SH-SY5Y (cell line): Measurements from ENCODE around the gene CCDC63.

Source experiments
- GATA2 ChIP-seq: IDR thresholded peaks from 2 replicates; pipeline ENCODE4 v1.6.1; 2011; ENCODE audit warnings: mild to moderate bottlenecking, low read depth, low read length
- GATA3 ChIP-seq: IDR thresholded peaks from 2 replicates; pipeline ENCODE4 v1.6.1; 2011; ENCODE audit warnings: low read depth, mild to moderate bottlenecking, low read length, moderate library complexity

Gene CCDC63

DNA sequence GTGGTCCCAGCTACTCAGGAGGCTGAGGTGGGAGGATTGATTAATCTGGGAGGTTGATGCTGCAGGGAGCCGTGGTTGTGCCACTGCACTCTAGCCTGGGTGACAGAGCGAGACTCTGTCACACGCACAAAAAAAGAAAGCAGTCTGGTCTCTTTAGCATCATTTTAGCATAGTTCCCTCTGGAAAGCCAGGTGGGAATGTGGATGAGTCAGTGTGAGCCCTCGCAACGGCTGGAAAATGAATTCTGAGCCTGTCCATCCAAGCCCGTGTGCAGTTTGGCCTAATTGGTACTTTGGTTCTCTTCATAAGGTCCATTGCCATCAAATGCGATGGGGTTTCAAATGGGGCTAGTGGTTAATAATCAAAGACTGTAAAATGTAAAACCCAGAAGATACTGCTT is 71.2 kb downstream of the CCDC63 start:
- TF ChIP-seq GATA2 (no peak), GATA3 (no peak)

DNA sequence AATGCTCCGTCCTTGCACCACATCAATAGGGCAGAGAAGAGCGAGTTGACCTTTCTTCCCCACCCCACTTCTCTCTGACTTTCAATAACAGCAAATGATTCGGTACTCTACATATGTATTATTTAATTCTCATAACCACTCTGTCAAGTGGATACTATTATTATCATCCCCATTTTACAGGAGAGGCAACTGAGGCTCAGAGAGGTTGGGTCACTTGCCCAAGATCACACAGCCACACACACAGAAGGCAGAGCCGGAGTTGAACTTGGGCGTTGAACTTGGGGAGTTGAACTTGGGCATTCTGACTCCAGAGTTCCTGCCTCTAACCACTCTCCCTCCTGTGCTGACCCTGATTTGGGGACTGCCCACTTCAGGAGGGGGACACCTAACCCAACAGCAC is 72.9 kb downstream of the CCDC63 start:
- no peak for TF ChIP-seq GATA2
- no peak for TF ChIP-seq GATA3

DNA sequence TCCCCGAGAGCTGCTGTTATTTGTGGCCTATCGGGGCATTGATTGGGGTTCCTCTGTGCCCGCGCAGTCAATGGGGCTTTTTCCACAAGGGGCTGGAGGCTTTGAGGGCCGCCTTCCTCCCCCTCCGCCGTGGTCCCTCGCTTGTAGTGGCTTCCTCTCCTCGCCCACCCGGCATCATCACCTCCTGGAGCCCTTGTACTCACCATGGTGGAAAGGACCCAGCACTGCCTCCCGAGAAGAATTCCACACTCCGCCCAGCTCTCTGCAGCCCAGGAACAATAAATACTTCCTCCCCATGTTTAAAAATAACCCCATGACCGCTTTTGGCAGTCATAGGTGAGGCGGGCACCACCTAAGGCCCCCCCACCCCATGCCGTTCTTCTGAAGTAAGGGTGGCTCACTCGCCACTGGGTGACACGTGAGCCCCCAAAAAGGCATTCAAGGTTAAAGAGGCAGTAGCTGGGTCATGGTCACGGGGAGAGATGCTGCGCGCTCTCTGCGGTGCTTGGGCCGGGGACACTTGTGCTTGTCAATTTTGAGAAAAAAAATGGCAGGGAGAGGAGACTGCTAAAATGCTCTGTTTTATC is 73.6 kb downstream of the CCDC63 start, which contains the start of gene MYL2:
TSS of gene MYL2 (minus strand) at position 256 of the 587 bp plus-strand sequence. CDS start at position 206, 50 bp downstream.
- no peak for TF ChIP-seq GATA3

DNA sequence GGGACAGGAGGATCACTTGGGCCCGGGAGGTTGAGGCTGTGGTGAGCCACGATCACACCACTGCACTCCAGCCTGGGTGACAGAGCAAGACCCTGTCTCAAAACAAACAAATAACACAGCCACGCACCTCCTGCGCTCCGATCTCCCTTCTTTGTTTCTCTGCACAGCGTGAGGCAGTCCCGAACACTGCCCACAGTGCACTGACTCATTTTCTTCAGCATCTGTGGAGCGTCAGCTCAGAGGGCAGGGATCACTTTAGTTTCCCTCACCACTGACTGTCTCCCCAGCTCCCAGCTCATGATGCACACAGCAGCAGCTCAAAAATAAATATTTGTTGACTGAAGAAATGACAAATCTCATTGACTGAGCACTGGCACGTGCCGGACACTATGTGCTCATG is 74.5 kb downstream of the CCDC63 start:
- TF ChIP-seq GATA2 (no peak), GATA3 (no peak)

DNA sequence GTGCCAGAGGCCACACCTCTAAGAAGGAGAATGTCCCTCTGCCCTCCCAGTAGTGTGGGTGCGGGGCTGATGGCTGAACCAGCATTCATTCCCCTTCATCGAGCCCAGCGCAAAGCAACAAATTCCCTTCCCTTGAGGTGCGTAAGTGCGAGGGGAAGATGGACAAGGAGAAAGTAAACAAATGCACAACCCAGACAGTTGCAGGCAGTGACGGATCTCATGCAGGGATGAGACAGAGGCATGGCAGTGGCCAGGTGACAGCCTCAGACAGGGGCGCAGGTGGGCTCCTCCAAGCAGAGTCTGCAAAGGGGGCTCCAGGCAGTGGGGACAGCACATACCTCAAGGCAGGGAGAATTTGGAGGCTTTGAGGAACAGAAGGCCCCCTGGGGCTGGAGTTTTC is 75.9 kb downstream of the CCDC63 start:
- TF ChIP-seq GATA2 (no peak), GATA3 (no peak)

DNA sequence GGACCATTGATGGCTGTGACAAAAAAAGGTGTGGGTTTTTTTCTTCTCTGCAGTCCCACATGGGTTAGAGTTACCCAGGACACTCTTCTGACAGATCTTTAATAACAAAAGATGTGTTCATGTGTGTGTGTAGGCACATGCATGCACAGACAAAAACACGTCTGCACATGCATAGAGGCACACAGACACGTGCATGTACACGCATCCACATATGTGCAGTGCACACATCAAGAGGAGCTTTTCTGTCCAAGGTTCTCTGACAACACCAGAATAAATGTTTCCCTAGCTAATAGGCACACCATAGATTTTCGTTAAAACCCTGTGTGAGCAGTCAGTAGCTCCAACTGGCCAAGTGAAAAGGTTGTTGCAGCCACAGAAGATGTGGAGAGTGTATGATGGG is 76.4 kb downstream of the CCDC63 start:
- TF ChIP-seq GATA2 (no peak), GATA3 (no peak)

DNA sequence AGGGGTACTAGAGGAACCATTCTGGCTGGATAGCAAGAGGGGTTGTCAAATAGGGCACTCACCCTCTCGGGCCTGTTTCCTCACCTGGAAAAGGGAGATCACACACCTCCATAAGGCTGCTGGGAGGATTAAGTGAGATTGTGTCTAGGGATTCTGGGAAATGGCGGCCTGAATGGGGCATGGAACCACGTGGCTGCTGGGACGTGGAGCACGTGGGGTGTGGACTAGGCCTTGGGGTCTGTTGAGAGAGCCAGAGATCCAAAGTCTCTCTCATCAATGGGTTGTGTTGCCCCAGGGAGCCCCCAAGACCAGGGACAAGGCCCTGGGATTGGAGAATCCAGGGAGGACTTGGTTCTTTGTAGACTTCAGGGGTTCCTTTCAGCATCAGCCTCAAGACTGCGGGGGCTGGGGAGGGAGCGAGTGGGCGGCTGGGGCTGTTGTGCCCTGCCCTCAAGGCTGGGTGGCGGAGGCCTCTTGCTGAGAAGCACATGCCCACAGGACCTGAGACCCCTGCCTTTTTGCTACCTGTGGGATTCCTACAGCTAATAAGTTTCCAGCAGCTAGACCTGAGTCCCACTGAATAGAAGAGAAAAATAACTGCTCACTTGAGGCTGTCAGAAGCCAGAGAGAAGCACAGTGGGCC is 77.0 kb downstream of the CCDC63 start:
- TF ChIP-seq GATA2: no peak
- no peak for TF ChIP-seq GATA3

DNA sequence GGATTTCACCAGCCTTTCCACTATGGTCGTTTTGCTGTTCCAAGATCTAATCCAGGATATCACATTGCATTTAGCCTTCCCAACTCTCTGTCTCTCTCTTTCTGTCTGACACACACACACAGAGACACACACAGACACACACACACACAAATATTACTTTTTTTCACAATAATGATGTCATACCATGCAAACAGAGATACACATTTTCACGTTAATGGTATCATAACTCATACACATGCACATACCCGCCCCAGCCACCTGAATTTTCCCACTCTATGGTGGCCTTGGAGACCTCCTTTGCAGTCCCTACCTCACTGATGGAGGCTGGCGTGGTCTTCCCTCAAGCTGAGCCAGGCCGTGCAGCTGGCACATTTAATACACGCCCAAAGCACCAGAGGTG is 80.8 kb downstream of the CCDC63 start:
- TF ChIP-seq GATA2 (no peak), GATA3 (no peak)

DNA sequence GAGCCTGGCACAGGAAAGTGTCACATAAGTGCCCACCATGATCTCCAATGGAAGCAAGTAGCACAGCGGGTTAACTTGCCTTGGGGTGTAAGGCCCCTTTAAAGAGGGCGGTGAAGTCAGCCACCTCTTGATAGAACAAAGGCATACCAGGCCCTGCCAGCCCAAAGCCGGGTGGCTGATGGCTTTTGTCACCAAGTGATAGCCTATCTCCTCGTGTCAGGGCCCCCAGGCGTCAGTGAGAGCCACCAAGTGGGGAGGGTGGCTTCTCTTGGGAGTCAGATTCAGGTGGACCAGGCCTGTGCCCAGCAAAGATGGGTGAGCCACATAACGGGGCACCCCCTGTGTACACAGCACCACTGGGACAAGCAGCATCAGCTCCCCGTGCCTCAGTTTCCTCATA is 81.9 kb downstream of the CCDC63 start:
- TF ChIP-seq GATA2 (no peak), GATA3 (no peak)

DNA sequence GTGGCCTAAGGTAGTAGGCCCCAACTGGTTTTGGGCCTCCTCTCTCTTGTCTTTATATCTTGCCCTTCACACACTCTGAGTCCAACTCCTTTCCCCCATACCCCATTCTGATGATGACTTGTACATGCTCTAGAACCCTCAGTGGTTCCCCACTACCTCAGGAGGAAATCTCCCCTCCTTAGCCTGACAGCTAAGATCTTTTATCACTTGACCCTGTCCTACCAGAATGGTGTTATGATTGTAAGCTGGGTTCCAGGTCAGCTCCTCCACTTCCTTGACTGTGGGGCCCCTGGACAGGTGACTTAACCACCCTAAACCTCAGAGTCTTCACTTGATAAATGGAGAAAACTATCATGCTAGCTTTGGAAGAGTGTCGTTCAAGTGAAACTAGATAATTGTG is 83.0 kb downstream of the CCDC63 start:
- TF ChIP-seq GATA2: no peak
- no peak for TF ChIP-seq GATA3

DNA sequence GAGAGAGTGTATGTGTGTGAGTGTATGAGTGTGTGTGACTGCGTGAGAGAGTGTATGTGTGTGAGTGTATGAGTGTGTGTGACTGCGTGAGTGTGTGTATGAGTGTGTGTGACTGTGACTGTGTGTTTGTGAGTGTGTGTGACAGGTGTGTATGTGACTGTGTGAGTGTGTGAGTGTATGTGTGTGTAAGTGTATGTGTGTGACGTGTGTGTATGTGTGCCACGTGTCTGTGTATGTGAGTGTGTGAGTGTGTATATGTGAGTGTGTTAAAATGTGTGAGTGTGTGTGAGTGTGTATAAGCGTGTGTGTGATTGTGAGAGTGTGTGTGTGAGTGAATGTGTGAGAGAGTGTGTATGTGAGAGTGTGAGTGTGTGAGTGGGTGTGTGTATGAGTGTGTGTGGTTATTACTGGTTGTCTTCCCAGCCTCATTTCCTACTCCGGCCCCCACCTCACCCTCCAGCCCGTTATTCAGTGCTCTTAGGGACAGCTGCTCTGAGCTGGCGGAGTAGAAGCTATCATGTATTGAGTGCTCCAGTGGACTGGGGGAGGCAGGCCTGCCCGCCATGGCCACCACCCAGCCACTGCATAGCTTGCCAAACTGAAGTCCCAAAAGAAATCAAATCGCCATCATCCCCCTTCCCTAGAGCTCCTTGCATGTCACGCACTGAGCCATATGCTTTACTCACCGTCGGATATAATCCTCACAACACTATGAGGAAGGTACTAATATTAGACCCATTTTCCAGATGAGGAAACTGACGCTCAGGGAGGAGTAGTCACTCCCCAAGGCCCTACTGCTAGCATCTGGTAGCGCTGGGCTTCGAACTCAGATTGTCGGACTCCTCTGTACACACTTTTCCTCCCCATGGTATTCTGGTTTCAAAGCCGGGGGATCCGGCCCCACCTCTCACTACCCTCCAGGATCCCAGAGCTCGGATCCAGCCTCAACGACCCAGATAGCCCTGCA is 83.8 kb downstream of the CCDC63 start:
- TF ChIP-seq GATA3: no peak
- no peak for TF ChIP-seq GATA2

DNA sequence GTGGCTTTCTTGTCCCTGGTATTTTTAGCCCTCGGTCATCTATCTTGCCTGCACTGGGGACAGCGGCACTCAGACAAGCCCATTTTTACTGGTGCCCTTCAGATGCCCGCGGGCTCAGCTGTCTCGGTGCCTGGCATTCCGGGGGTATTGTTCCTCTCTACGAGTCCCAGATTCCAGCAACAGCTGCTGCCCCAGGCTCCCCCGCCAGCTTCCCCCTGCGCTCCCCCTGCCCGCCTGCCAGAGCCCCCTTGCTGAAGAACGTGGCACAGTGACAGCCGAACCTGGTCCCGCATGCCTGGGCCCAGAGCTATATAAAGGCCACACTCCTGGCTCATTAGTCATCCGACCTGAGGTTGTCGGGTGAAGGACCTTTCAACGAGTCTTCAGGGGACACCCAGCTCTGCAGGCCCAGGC is 84.5 kb downstream of the CCDC63 start:
- TF ChIP-seq GATA2: no peak
- no peak for TF ChIP-seq GATA3

DNA sequence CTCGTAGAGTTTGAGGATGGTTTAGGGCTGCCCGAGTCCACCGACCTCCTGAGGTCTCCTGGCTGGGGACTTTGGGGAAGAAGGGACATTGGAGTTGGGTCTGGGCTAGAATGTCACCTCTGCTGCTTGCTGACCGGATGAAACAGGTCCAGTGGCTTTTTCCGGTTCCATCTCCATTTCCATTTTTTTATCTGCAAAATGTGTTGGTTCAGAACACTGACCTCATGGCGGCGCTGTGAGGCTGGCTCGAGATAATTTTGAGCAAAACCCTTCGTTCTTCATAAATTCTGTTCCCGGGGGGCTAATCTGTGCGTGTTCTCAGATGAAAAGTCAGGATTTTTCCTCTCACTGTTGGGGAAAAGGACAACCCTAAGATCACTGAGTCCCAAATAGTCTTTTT is 85.3 kb downstream of the CCDC63 start:
- no peak for TF ChIP-seq GATA2
- TF ChIP-seq GATA3: no peak

DNA sequence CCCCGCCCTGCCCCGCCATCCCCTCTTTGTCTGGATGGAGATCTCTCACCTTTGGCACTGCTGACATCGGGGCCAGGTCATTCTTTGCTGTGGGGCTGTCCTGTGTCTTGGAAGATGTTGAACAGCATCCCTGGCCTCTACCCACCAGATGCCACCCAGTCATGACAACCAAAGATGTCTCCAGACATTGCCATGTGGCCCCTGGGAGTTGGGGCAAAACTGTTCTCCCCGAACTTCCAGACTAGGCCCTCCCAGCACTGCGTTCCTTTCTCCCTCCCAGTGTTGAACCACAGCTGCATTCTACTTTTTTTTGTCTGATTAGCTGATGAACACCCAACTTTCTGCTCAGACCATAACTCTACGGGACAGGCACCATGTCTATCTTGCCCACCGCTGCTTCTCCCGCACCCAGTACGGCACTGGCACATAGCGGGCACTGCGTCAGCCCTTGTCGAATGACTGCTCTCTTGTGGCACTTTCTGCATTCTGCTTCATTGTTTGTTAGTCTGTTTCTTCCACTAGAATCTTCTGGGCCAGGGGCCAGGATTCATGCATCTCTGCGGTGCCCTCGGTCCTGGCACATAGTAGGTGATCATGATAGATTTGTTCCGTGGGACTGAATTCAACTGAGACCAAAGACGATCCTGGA is 86.7 kb downstream of the CCDC63 start:
- no peak for TF ChIP-seq GATA2
- TF ChIP-seq GATA3: no peak
